ENCODE data around the gene PRR15L.
"Not testable (repeated sequence)": the region's sequence is repeated elsewhere in the genome, so short reads cannot be mapped to it uniquely, and the experiment has no call there.

PRR15L gene

GRCh38 chr17:47988445-47988844 is 30.8 kb upstream of the PRR15L start:
- not testable (repeated sequence) for DNase-seq (ENCODE audit: low read depth in 2 of 2)

- DNase-seq (ENCODE audit: low read depth in 2 of 2): no peak
These were observed 29.7 kb upstream of the PRR15L start for GRCh38 chr17:47987240-47987835.

- DNase-seq (ENCODE audit: low read depth in 2 of 2): no peak
These were observed 28.8 kb upstream of the PRR15L start for GRCh38 chr17:47986520-47986919.

- DNase-seq (ENCODE audit: low read depth in 2 of 2): no peak
These were observed 26.0 kb upstream of the PRR15L start for GRCh38 chr17:47983492-47984223.

- no peak for DNase-seq (ENCODE audit: low read depth in 2 of 2)
These were observed 25.1 kb upstream of the PRR15L start for GRCh38 chr17:47982645-47983390.

- no peak for DNase-seq (ENCODE audit: low read depth in 2 of 2)
These were observed 24.5 kb upstream of the PRR15L start for GRCh38 chr17:47982091-47982617.

- DNase-seq (ENCODE audit: low read depth in 2 of 2): no peak
These were observed 23.8 kb upstream of the PRR15L start for GRCh38 chr17:47981462-47981861.

- DNase-seq (ENCODE audit: low read depth in 2 of 2): no peak
These were observed 22.9 kb upstream of the PRR15L start for GRCh38 chr17:47980541-47980940.

- peak in 1 of 2 donors; percentile 5 for DNase-seq (ENCODE audit: low read depth in 2 of 2)
These were observed 20.6 kb upstream of the PRR15L start for GRCh38 chr17:47978324-47978723.

- no peak for DNase-seq (ENCODE audit: low read depth in 2 of 2)
These were observed 18.1 kb upstream of the PRR15L start for GRCh38 chr17:47975823-47976205.

- DNase-seq (ENCODE audit: low read depth in 2 of 2): no peak
These were observed 17.6 kb upstream of the PRR15L start for GRCh38 chr17:47975189-47975822.

GRCh38 chr17:47973541-47973940 is 15.9 kb upstream of the PRR15L start:
- DNase-seq (ENCODE audit: low read depth in 2 of 2): no peak

- DNase-seq (ENCODE audit: low read depth in 2 of 2): peak; percentile 96 to 97
These were observed 13.2 kb upstream of the PRR15L start, which contains the start of gene CDK5RAP3 for GRCh38 chr17:47970725-47971499. TSS of gene CDK5RAP3 (plus strand) at chr17:47971113. CDS start at chr17:47971147, 34 bp downstream.

- no peak for DNase-seq (ENCODE audit: low read depth in 2 of 2)
These were observed 12.4 kb upstream of the PRR15L start for GRCh38 chr17:47969930-47970724.

- no peak for DNase-seq (ENCODE audit: low read depth in 2 of 2)
These were observed 11.2 kb upstream of the PRR15L start for GRCh38 chr17:47968836-47969235.

GRCh38 chr17:47967607-47968252 is 10.0 kb upstream of the PRR15L start:
- DNase-seq (ENCODE audit: low read depth in 2 of 2): no peak

- no peak for DNase-seq (ENCODE audit: low read depth in 2 of 2)
These were observed 8.4 kb upstream of the PRR15L start for GRCh38 chr17:47966079-47966519.

- DNase-seq (ENCODE audit: low read depth in 2 of 2): no peak
These were observed 7.2 kb upstream of the PRR15L start for GRCh38 chr17:47964856-47965255.

- DNase-seq (ENCODE audit: low read depth in 2 of 2): no peak
These were observed 5.2 kb upstream of the PRR15L start for GRCh38 chr17:47962901-47963300.

GRCh38 chr17:47961406-47961805 is 3.7 kb upstream of the PRR15L start:
- DNase-seq (ENCODE audit: low read depth in 2 of 2): no peak
